Natural killer cell treated with Interleukin-12 subunit alpha and Interleukin-12 subunit beta and Interleukin-15 and Interleukin-18, amount 100 ng/mL, for 72 hours (primary cell): Measurements from ENCODE around the gene MDFI. TPM values are rescaled to one million over a fixed set of nuclear protein-coding genes. Genes with fewer than 3 reads are reported as not detected.

Experiments
- ATAC-seq, 2 donors: fragments of 150-1000 bp; cut with Tn5 transposase in 1 of 2; sonication (Bioruptor Pico), chemical (Tn5 transposase) in 1 of 2; 2 replicates each; pipeline ENCODE4 v1.10.0; 2021
- DNase-seq: peaks from one replicate; pipeline ENCODE4 v3.0.0; 2022; ENCODE audit warnings: low spot score
- H3K27ac Mint-ChIP-seq, 2 donors: 1 replicate in 1 of 2; 2 replicates in 1 of 2; pipeline ENCODE4 v1.8.0; 2022; ENCODE audit warnings: mixed read lengths in 2 of 2, mild to moderate bottlenecking in 1 of 2, moderate library complexity in 1 of 2
- H3K27me3 Mint-ChIP-seq, 2 donors: 1 replicate in 1 of 2; 2 replicates in 1 of 2; pipeline ENCODE4 v1.8.0; 2022; ENCODE audit warnings: mixed read lengths in 2 of 2
- H3K36me3 Mint-ChIP-seq: one replicate; pipeline ENCODE4 v1.8.0; 2022; ENCODE audit warnings: mixed read lengths
- H3K4me1 Mint-ChIP-seq, 2 donors: 1 replicate in 1 of 2; 2 replicates in 1 of 2; pipeline ENCODE4 v1.8.0; 2022; ENCODE audit warnings: low read depth in 2 of 2, mixed read lengths in 2 of 2, mild to moderate bottlenecking in 1 of 2
- H3K4me3 Mint-ChIP-seq: one replicate; pipeline ENCODE4 v1.8.0; 2022; ENCODE audit warnings: mixed read lengths
- H3K9me3 Mint-ChIP-seq: 2 replicates; pipeline ENCODE4 v1.8.0; 2022; ENCODE audit warnings: mixed read lengths
- total RNA-seq, 2 donors: library from RNA; stranded (reverse); gene quantifications; one replicate each; pipeline ENCODE4 v1.2.3, GENCODE V29; 2022

Gene MDFI
- total RNA-seq, 2 donors from 2014 or later = not detected

DNA sequence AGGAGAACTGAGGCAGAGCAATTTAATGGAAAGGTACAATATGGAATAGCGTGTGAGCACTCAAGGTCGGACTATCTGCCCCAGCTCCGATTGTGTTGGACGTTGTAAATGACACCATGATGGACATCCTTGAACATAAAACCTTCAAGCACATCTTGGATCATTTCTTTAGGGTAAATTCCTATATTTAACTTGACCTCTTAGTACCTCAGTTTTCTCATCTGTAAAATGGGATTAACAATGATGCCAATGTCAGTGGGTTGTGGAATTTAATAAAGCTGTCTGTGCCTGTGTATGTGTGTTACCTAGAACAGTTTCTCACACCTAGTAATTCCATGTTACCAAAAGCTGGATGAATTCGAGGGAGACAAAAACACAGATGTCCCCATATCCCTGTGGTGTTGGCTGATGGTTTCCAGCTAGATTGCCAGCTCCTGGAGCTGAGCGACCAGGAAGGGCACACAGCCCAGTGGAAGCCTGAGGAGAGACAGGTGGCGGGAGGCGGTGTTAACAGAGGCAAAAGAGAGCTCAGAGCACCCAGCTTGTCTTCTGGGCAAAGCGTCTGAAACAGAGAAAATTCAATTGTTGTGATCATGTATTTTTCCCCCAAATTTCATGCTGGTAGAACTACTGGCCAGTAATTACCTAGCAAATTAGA lies 32.6 kb downstream of the MDFI start:
- H3K36me3 Mint-ChIP-seq = no peaks in the 10 kb centered on the region
- ATAC-seq = no peak
- no peaks in the 10 kb centered on the region for H3K4me1 Mint-ChIP-seq
- H3K27ac Mint-ChIP-seq = no peak overlapping the region
- H3K4me3 Mint-ChIP-seq = no peak overlapping the region
- peaks cover 19 to 24% of the 10 kb centered on the region in 2 donors for H3K27me3 Mint-ChIP-seq
- H3K9me3 Mint-ChIP-seq = no peaks in the 10 kb centered on the region
- DNase-seq = no peak

DNA sequence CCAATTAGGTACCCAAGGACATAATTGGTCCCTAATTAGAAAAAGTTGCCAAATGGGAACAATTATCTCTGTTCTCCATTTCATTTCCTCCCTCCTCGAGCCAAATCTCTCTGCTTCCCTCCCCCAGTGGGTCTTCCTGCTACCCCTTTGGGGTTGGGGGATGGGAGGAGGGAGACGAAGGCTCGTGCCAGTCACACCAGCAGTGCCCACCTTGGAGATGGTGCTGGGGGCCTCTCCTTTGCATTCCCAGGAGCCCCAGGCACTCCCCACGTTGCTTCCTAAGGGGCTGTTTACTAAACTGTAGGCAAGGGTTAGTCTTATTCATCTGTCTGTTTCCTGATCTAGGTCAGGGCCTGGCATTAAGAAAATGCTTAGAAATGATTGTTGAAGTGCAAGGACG lies 33.1 kb downstream of the MDFI start:
- no peak for ATAC-seq
- H3K27ac Mint-ChIP-seq = no peak overlapping the region
- DNase-seq = no peak
- H3K27me3 Mint-ChIP-seq = peaks cover 19 to 28% of the 10 kb centered on the region in 2 donors
- H3K4me3 Mint-ChIP-seq = no peak overlapping the region
- H3K36me3 Mint-ChIP-seq = no peaks in the 10 kb centered on the region
- no peaks in the 10 kb centered on the region for H3K9me3 Mint-ChIP-seq
- H3K4me1 Mint-ChIP-seq = no peaks in the 10 kb centered on the region

DNA sequence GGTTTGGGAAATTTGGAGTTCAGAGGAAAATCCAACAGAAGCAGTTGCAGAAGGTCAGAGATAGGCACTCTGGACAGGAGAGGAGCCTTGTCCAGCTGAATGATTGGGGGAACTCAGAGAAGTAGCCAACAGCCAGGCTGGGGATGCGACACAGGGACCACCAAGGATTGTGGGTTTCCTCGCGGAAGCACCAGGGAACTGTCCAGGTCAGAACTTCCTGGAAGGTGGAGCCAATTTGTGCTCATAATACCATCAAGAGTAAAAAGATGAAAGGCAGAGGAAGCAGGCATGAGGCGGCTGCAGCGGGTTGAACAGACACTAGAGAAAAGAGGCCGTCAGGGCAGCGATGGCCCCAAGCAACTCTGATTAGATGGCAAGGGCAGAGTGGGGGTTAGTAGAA lies 33.7 kb downstream of the MDFI start:
- no peak overlapping the region for H3K4me3 Mint-ChIP-seq
- no peak for DNase-seq
- H3K9me3 Mint-ChIP-seq = no peaks in the 10 kb centered on the region
- H3K36me3 Mint-ChIP-seq = no peaks in the 10 kb centered on the region
- H3K27me3 Mint-ChIP-seq = peaks cover 19 to 30% of the 10 kb centered on the region in 2 donors
- H3K4me1 Mint-ChIP-seq = peaks cover 0 to 1% of the 10 kb centered on the region in 2 donors
- no peak overlapping the region for H3K27ac Mint-ChIP-seq
- ATAC-seq = no peak

DNA sequence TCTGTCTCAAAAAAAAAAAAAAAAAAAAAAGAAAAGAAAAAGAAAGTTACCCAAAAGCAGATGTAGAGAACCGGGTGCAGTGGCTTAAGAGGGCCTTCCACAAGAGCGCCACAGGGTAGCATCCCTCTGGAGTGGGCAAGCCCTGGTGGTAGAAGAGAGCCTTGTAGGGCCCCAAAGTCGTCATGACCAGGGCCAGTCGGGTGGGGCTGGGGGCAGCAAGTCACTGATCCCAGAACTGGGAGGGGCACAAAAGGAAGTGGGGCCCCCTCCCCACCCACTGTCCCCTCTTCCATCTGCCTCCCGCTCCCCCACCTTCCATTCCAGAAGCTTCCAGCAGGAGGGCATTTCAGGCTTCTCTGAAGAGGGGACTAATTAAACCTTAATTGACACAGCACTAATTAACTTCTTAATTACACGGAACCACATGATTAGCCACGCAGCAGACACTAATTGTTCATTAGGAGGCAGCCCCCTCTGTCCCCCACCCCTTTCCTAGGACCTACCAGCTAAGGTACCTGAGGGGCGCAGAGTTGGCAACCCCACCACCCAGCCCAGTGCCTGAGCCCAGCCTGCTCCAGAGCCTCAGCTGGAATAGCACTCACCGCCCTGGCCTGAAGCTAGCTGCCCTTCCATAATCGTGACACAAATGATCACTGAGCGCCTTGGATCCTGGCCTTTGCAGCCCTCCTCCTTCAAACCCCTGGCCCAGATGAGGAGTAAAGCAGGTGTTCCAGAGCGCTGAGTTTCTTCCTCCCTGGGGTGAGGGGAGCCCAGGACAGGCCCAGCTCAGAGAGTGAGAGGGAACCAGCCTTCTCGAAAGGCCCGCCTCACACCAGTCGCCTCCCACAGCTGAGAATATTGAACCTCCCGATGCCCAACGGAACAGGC lies 34.8 kb downstream of the MDFI start:
- Mint-ChIP-seq H3K27ac (no peak overlapping the region), H3K27me3 (peaks cover 16 to 28% of the 10 kb centered on the region in 2 donors), H3K36me3 (no peaks in the 10 kb centered on the region), H3K9me3 (no peaks in the 10 kb centered on the region), H3K4me3 (no peak overlapping the region), H3K4me1 (peaks cover 0 to 3% of the 10 kb centered on the region in 2 donors)
- DNase-seq (peak; percentile 25), ATAC-seq (no peak)

DNA sequence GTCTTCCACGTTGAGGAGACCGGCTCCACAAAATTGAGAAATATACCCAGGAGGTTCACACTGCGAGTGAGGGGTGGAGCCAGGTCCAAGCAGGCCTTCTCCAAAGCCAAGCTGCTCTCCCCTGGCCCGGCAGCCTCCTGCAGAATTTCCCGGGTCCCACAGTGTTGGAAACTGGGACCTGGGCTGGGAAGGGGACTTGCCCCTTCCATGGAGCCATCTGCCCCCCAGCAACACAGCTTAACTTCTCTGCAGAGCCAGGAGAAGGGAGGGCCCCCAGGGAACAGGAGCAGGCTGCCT lies 35.4 kb downstream of the MDFI start:
- Mint-ChIP-seq H3K27me3 (peaks cover 14 to 28% of the 10 kb centered on the region in 2 donors), H3K4me1 (peaks cover 0 to 3% of the 10 kb centered on the region in 2 donors)

DNA sequence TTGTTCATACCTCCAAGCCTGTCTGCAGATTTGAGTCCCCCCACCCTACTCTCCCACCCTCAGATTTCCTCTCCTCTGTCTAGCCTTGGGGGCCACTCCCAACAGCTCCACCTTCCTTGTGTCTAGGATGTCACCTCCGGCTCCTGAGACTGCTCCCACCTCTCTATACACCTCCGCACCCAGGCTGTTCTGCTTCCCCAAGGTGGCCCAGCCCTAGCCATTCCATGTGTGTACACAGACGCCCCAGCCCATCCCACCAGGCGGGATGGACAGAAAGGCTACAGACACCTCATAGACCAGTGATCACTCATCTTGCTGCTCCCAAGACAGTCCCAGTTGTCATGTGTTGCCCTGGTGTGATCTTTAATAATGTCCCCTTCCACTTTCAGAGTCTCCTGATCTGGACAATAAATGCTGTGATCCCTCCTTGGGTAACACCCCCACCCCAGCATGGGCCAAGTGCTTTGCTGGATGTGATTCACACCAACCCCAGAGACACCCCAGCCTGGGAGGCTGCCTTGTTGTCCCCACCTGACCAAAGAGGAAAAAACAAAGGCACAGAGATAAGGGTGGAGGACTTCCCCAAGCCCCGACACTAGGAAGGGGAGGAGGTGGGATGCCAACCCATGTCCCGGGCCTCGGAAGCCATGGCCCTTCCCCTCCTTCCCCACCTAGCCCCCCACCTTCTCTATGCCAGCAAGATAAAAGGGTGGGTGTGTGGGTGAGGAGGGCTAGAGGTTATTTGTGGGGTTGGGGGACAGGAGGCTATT lies 36.1 kb downstream of the MDFI start:
- ATAC-seq (no peak), DNase-seq (no peak)
- Mint-ChIP-seq H3K27me3 (peaks cover 14 to 28% of the 10 kb centered on the region in 2 donors), H3K27ac (no peak overlapping the region), H3K9me3 (no peaks in the 10 kb centered on the region), H3K4me1 (peaks cover 0 to 3% of the 10 kb centered on the region in 2 donors), H3K36me3 (no peaks in the 10 kb centered on the region), H3K4me3 (no peak overlapping the region)

More for the DNA sequence above, 35.4 kb downstream of the MDFI start:
- ATAC-seq (no peak), DNase-seq (no peak)
- Mint-ChIP-seq H3K27ac (no peak overlapping the region), H3K36me3 (no peaks in the 10 kb centered on the region), H3K9me3 (no peaks in the 10 kb centered on the region), H3K4me3 (no peak overlapping the region)

DNA sequence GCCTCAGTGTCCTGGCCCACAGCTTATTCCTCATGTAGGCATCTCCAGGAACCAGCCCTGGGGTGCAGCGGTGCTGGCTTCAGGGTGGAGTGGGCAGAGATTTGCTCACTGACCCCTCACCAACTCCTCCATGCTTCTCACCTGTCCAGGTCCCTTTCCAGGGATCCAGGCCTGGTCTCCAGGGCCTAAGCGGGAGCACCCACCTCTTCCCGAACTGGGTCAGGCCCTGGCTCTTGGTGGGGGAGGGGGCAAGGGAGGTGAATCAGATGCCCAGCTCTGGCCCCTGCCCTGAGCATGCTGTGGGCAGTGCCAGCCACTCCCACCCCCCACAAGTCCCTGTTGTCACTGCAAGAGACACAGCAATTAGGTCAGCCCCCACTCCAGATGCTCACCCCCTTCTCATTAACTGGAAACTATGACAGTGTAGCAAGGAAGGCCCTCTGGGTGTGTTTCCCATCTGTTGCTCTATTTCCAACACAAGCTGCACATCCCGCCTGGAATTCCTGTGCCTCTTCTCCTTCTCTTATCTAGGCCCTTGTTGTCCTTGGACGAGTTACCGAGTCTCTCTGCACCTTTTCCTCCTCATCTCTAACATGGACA lies 37.0 kb downstream of the MDFI start:
- no peak overlapping the region for H3K4me3 Mint-ChIP-seq
- H3K27me3 Mint-ChIP-seq = peaks cover 6 to 26% of the 10 kb centered on the region in 2 donors
- H3K4me1 Mint-ChIP-seq = peaks cover 0 to 3% of the 10 kb centered on the region in 2 donors
- peak in 1 of 2 donors; percentile 15 for ATAC-seq
- H3K27ac Mint-ChIP-seq = no peak overlapping the region
- H3K36me3 Mint-ChIP-seq = no peaks in the 10 kb centered on the region
- no peak for DNase-seq
- no peaks in the 10 kb centered on the region for H3K9me3 Mint-ChIP-seq

DNA sequence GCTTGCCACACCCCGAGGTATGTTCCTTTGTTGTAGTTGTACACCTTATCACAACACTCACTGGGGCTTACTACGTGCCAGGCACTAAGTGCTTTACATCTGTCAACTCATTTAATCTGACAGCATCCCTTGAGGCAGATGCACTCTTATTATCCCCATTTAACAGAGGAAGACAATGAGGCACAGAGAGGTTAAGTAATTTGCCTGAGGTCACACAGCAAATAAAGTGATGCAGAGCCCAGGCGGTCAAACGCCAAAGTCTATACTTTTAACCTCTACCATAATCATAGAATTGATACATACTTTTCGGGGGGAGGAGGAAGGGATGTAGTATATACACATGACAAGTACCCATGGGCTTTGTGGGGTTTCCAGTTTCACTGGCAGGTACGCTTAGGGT lies 37.7 kb downstream of the MDFI start:
- DNase-seq (no peak), ATAC-seq (no peak)
- Mint-ChIP-seq H3K4me1 (peaks cover 0 to 3% of the 10 kb centered on the region in 2 donors), H3K27ac (no peak overlapping the region), H3K36me3 (no peaks in the 10 kb centered on the region), H3K9me3 (no peaks in the 10 kb centered on the region), H3K4me3 (no peak overlapping the region), H3K27me3 (peaks cover 0 to 22% of the 10 kb centered on the region in 2 donors)

DNA sequence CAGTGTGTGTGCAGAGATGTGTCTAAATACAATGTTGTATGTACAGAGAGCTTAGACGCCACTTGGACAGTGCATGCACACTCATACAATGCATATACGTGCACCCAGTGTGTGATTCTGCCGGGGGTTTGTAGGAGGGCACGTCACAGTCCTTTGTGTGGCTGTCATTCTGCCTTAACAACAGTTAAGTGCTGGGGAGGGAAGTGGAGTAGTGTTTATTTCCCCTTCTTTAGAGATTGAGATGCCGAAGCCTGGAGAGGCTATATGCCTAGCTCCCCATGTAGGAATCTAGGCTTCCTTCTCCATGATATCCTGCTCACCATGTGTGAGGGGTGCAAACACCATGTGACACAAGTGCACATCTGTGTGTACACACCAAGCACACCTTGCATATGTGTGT lies 38.2 kb downstream of the MDFI start:
- no peaks in the 10 kb centered on the region for H3K36me3 Mint-ChIP-seq
- DNase-seq (no peak), ATAC-seq (no peak)
- peaks cover 0 to 3% of the 10 kb centered on the region in 2 donors for H3K4me1 Mint-ChIP-seq
- H3K27ac Mint-ChIP-seq = no peak overlapping the region
- H3K9me3 Mint-ChIP-seq = no peaks in the 10 kb centered on the region
- H3K27me3 Mint-ChIP-seq = peaks cover 0 to 22% of the 10 kb centered on the region in 2 donors
- H3K4me3 Mint-ChIP-seq = no peak overlapping the region

DNA sequence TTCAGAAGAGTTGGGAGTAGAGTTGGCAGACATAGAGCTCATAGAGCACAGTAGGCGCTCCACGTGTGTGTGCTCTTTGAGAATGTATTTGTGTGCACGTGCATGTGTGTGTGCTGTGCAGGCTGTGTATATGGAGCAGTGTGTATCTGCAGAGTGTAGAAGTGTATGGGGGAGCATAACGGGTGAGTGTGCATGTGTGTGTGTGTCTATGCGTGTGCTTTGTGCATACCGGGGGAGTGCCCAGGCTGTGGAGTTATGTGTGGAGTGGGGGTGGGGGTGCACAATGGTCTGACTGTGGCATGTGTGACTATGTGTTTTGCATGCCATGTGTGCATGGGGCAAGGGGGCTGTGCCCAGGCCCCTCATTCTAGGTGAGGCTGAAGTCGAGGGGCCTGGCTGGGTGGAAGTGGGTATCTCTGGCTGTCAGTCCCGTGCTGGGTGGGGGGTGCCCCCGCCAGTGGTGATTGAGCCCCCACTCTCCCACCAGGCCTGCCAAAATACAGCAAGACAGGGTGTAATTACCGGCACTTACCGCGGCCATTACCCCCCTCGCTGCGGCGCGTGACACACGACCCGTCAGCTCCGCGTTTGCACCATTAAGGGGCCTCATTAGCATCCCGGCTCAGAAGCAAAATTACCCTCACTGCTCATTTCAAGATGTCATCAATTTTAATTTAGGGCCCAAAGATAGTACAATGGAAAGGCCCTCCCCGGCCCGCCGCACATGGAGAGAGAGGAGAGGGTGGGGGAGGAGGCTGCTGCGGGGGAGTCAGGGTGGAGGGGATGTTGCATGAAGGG lies 39.1 kb downstream of the MDFI start:
- ATAC-seq = no peak
- H3K4me3 Mint-ChIP-seq = no peak overlapping the region

DNA sequence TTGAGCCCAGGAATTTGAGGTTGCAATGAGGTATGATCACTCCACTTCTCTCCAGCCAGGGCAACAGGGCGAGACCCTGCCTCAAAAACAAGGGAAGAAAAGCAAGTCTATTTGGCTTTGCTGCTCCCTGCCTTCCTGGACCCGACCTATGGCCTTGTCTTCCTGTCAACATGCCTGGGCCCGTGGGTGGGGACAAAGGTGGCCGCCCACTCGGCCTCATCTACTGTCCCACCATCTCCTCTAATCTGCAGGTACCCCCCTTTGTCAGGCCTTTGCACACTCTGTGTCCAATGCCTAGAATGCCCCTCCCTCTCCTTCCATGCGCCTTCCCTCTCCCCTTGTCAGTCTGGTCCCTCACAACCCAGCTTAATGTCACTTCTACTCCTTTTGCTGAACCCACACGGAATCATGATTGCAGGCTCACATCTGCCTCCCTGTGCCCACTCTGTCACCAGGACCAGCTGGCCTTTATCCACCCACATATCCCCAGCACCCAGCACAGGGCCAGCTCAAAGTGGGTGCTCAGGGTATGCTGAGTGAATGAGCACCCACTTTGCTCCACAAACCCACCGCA lies 40.3 kb downstream of the MDFI start:
- no peaks in the 10 kb centered on the region for H3K9me3 Mint-ChIP-seq
- peaks cover 0 to 17% of the 10 kb centered on the region in 2 donors for H3K27me3 Mint-ChIP-seq
- peaks cover 4 to 12% of the 10 kb centered on the region in 2 donors for H3K4me1 Mint-ChIP-seq
- DNase-seq (no peak), ATAC-seq (no peak)
- H3K27ac Mint-ChIP-seq = no peak overlapping the region
- no peak overlapping the region for H3K4me3 Mint-ChIP-seq
- no peaks in the 10 kb centered on the region for H3K36me3 Mint-ChIP-seq

More for the DNA sequence above, 39.1 kb downstream of the MDFI start:
- Mint-ChIP-seq H3K27ac (no peak overlapping the region), H3K4me1 (peaks cover 0 to 5% of the 10 kb centered on the region in 2 donors), H3K36me3 (no peaks in the 10 kb centered on the region), H3K9me3 (no peaks in the 10 kb centered on the region), H3K27me3 (peaks cover 0 to 17% of the 10 kb centered on the region in 2 donors)
- DNase-seq = no peak

DNA sequence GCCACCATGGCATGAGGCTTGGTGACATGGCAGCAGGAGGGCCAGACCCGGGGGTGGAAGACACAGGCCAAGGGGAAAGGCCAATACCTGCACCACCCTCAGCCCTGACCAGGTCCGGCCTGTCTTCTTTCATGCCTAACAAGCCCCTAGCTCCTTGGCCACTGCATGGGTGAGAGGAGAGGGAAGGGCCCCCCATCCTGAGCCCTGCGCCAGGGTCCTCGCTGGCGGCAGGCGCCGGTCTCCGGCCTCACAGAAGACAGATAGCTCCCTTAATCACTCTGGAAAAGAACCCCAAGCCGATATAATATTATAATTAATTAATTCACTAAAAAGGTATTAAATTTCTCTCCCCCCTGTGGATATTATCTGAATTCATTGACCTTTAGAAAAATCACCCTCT lies 41.4 kb downstream of the MDFI start:
- no peak for ATAC-seq
- Mint-ChIP-seq H3K9me3 (no peaks in the 10 kb centered on the region), H3K4me3 (no peak overlapping the region), H3K36me3 (no peaks in the 10 kb centered on the region), H3K27ac (no peak overlapping the region), H3K27me3 (peaks cover 0 to 15% of the 10 kb centered on the region in 2 donors), H3K4me1 (peaks cover 7 to 15% of the 10 kb centered on the region in 2 donors)
- DNase-seq = no peak
